Measurements from ENCODE around the gene EPG5. TPM values are rescaled to one million over a fixed set of nuclear protein-coding genes. Genes with fewer than 3 reads are reported as not detected.

Gene EPG5, protein sequence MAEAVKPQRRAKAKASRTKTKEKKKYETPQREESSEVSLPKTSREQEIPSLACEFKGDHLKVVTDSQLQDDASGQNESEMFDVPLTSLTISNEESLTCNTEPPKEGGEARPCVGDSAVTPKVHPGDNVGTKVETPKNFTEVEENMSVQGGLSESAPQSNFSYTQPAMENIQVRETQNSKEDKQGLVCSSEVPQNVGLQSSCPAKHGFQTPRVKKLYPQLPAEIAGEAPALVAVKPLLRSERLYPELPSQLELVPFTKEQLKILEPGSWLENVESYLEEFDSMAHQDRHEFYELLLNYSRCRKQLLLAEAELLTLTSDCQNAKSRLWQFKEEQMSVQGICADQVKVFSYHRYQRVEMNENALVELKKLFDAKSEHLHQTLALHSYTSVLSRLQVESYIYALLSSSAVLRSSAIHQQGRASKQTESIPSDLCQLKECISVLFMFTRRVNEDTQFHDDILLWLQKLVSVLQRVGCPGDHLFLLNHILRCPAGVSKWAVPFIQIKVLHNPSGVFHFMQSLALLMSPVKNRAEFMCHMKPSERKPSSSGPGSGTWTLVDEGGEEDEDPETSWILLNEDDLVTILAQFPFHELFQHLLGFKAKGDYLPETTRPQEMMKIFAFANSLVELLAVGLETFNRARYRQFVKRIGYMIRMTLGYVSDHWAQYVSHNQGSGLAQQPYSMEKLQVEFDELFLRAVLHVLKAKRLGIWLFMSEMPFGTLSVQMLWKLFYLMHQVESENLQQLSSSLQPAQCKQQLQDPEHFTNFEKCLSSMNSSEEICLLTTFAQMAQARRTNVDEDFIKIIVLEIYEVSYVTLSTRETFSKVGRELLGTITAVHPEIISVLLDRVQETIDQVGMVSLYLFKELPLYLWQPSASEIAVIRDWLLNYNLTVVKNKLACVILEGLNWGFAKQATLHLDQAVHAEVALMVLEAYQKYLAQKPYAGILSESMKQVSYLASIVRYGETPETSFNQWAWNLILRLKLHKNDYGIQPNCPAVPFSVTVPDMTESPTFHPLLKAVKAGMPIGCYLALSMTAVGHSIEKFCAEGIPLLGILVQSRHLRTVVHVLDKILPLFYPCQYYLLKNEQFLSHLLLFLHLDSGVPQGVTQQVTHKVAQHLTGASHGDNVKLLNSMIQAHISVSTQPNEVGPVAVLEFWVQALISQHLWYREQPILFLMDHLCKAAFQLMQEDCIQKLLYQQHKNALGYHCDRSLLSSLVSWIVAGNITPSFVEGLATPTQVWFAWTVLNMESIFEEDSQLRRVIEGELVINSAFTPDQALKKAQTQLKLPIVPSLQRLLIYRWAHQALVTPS (N-terminal part only)
- total RNA-seq (14.9 TPM), polyA plus RNA-seq (ENCODE audit: insufficient read depth in 1 of 8, insufficient read length in 8 of 8, low replicate concordance in 1 of 8) (10 to 100 TPM in 7 of 8 donors, 1 to 10 TPM in 1; 9.1 to 17.1 (median 11.4) TPM)
- long read RNA-seq, donor 1, result 0 reads
- long read RNA-seq, donor 2, result 0 reads
- long read RNA-seq, donor 3, result 0 reads
- long read RNA-seq, donor 4, result 0 reads
- long read RNA-seq, donor 5, result 0 reads
- long read RNA-seq, donor 6, result 0 reads
- long read RNA-seq, donor 7, result 0 reads
- long read RNA-seq, donor 8, result 0 reads
- long read RNA-seq, donor 9, result 0 reads
- long read RNA-seq, donor 10, full-length matches to known transcripts, result 2 of 2 reads
- long read RNA-seq, donor 10, partial matches to known transcripts, result 0 of 2 reads
- long read RNA-seq, donor 10, other reads (novel, unspliced or antisense), result 0 of 2 reads
- long read RNA-seq, donor 11, result 0 reads

DNA sequence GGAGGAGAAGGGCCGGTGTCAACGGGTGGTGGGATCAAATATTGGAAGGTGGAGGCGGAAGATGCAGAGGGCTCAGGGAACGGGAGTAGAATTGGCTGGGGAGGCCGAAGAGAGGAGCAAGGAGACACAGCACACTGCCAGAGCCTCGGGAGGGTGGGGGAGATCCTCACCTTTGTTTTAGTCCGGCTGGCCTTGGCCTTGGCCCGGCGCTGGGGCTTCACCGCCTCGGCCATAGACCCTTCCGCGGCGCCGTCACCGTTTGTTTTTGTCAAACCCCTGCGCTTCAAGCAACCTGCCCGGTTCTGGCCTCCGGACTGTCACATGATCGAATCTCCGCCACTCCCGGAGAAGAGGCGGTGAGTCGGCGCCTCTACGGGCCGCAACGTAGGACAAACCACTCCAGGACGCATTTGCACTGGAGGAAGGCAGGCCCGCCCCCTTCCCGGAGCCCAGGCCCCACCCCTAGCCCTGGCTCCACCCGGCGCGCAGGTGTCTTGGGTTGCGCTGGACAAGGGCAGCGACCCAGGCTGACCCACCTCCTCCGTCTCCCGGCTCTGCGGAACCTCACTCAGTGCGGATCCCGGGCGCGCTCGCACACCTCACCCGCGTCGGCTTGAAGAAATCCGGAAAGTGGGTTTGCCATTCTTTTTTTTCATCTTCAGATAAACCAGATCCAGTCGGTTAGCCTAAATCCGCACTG, at the start of gene EPG5:
TSS of gene EPG5 (minus strand) at position 323 of the 700 bp plus-strand sequence. CDS start at position 233, 90 bp downstream.
- WGBS (ENCODE audit: insufficient coverage), result 0% methylated on average over 47 of the region's 50 CpGs
- peaks cover 3% of the 10 kb centered on the region for H3K36me3 ChIP-seq (ENCODE audit: control insufficient read depth, insufficient read depth, low read length)
- peak within 1 kb of the TSS; percentile 50 for H3K27ac ChIP-seq (ENCODE audit: low read length)

DNA sequence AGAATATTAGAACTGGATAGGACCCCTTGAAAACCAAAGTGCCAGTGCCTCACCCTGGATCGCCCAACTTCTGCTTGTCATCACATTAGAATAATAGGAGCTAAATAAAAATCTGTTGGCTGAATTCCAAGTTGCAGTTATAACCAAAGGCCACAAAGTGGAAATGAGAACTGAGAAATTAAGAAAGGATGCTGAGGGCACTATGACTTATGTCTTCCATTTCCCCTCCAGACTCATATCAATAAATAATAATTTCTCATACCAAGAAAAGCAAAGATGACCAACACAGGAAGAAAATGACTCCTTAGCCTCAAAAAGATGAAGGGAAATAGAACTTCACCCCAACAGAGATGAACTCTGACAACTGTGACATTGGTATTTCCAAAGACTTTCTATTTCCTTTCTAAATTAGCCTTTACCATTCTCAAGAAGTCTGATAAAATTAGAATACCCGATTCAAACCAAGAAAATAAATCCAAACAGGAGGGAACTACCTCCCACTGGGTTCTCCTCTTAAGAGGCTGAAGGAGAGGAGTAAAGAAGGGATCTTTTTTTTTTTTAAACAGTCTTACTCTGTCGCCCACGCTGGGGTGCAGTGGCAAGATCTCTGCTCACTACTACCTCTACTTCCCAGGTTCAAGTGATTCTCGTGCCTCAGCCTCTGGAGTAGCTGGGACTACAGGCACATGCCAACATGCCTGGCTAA, 46.5 kb upstream of the EPG5 start:
- H3K4me3 ChIP-seq (ENCODE audit: low read length), result no peak overlapping the region
- H3K27me3 ChIP-seq (ENCODE audit: control insufficient read depth, insufficient read depth, low read length), result no peaks in the 10 kb centered on the region
- H3K36me3 ChIP-seq (ENCODE audit: control insufficient read depth, insufficient read depth, low read length), result no peaks in the 10 kb centered on the region
- no peak for DNase-seq
- H3K4me1 ChIP-seq (ENCODE audit: control insufficient read depth, insufficient read depth, low read length), result no peaks in the 10 kb centered on the region
- no peak overlapping the region for H3K27ac ChIP-seq (ENCODE audit: low read length)
- WGBS (ENCODE audit: insufficient coverage), result 89% methylated on average over 3 of the region's 5 CpGs
- H3K9me3 ChIP-seq (replicated peaks; ENCODE audit: control insufficient read depth, low read depth, low read length), result no peaks in the 10 kb centered on the region

More for the DNA sequence above, at the start of gene EPG5:
- H3K4me3 ChIP-seq (ENCODE audit: low read length), result peak within 1 kb of the TSS; percentile 58
- DNase-seq, result peak; percentile 99
- H3K4me1 ChIP-seq (ENCODE audit: control insufficient read depth, insufficient read depth, low read length), result peaks cover 5% of the 10 kb centered on the region
- H3K9me3 ChIP-seq (replicated peaks; ENCODE audit: control insufficient read depth, low read depth, low read length), result no peaks in the 10 kb centered on the region
- H3K27me3 ChIP-seq (ENCODE audit: control insufficient read depth, insufficient read depth, low read length), result no peaks in the 10 kb centered on the region

DNA sequence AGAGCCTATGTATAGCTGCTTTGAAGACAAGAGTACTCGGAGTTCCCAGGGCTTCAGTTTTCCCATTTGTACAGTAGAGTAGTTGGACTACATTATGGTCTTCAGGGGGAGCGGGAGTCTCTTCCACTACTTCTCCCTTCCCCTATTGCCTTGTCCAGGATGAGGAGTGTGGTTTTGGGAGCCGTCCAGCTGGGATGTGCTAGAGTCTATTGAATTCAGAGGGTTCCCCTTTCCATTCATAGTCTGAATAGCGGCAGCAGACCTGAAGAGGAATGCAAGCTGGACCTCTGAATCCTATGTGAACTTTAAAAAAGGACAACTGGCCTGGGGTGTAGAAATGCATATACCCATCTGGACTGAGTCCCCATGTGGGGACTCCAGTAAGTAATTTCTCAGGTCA, 43.5 kb upstream of the EPG5 start:
- no peak overlapping the region for H3K4me3 ChIP-seq (ENCODE audit: low read length)
- no peaks in the 10 kb centered on the region for H3K36me3 ChIP-seq (ENCODE audit: control insufficient read depth, insufficient read depth, low read length)
- no peaks in the 10 kb centered on the region for H3K4me1 ChIP-seq (ENCODE audit: control insufficient read depth, insufficient read depth, low read length)
- H3K27ac ChIP-seq (ENCODE audit: low read length), result no peak overlapping the region
- H3K27me3 ChIP-seq (ENCODE audit: control insufficient read depth, insufficient read depth, low read length), result no peaks in the 10 kb centered on the region
- H3K9me3 ChIP-seq (replicated peaks; ENCODE audit: control insufficient read depth, low read depth, low read length), result no peaks in the 10 kb centered on the region
- WGBS (ENCODE audit: insufficient coverage), result 60% methylated on average over 1 of the region's 4 CpGs
- no peak for DNase-seq

DNA sequence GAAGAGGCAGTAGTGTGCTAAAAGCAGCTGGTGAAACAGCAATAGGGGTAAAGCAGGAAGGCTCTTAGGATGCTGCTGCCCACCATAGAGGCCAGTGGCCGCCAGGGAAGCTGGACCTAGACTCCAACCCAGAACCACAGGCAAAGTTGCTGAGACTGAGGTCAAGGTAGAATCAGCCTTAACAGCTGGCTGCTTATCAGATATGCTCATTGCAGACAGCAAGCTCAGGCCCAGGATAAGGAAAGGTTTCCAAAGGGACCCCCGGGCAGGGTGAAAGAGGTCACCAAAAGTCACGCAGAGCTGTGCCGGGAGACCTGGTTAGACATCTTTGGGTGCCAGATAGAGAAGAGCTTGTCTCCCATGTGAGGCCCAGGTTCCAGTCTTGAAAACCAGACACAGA, 42.9 kb upstream of the EPG5 start:
- H3K4me1 ChIP-seq (ENCODE audit: control insufficient read depth, insufficient read depth, low read length), result no peaks in the 10 kb centered on the region

DNA sequence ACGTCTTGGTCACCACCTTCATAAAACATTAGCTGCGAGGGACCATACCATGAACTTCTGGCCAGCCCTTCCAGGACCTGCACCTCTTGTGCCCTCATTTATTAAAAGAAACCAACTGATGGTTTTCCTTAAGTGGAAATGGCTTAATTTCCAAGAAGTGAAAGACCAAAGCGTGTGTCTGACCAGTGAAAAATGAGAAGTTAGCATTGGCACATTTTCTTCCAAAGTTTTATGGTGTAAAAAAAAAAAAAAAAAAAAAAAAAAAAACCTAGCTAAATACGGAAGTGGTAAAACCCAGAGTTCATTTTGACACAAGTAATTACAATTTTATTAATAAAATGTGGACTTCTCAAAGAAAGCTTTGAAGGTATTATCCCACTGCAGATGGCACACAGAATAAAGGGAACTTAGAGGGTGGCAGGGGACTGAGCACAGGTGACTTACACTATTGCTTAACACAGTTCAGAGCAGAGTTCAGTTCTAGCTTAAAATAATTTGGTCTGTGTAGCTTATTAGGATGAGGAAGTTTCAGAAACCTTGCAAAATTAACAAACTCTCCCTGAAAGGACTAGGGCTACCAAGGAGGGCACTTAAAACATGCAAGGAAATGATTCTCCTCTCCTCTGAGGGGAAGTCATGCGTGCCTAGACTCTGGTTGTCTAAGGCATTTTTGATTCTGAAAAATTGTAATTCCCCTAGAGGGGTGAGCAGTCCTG, 42.2 kb upstream of the EPG5 start:
- Histone ChIP-seq H3K27me3 (ENCODE audit: control insufficient read depth, insufficient read depth, low read length) (no peaks in the 10 kb centered on the region), H3K9me3 (replicated peaks; ENCODE audit: control insufficient read depth, low read depth, low read length) (no peaks in the 10 kb centered on the region), H3K27ac (ENCODE audit: low read length) (no peak overlapping the region), H3K36me3 (ENCODE audit: control insufficient read depth, insufficient read depth, low read length) (no peaks in the 10 kb centered on the region), H3K4me3 (ENCODE audit: low read length) (no peak overlapping the region), H3K4me1 (ENCODE audit: control insufficient read depth, insufficient read depth, low read length) (no peaks in the 10 kb centered on the region)
- peak; percentile 33 for DNase-seq
- no CpG with 5 or more reads among the region's 5 CpGs for WGBS (ENCODE audit: insufficient coverage)

More for the DNA sequence above, 42.9 kb upstream of the EPG5 start:
- Histone ChIP-seq H3K36me3 (ENCODE audit: control insufficient read depth, insufficient read depth, low read length) (no peaks in the 10 kb centered on the region), H3K27ac (ENCODE audit: low read length) (no peak overlapping the region), H3K4me3 (ENCODE audit: low read length) (no peak overlapping the region), H3K27me3 (ENCODE audit: control insufficient read depth, insufficient read depth, low read length) (no peaks in the 10 kb centered on the region), H3K9me3 (replicated peaks; ENCODE audit: control insufficient read depth, low read depth, low read length) (no peaks in the 10 kb centered on the region)
- DNase-seq, result no peak
- 100% methylated on average over 4 of the region's 4 CpGs for WGBS (ENCODE audit: insufficient coverage)

DNA sequence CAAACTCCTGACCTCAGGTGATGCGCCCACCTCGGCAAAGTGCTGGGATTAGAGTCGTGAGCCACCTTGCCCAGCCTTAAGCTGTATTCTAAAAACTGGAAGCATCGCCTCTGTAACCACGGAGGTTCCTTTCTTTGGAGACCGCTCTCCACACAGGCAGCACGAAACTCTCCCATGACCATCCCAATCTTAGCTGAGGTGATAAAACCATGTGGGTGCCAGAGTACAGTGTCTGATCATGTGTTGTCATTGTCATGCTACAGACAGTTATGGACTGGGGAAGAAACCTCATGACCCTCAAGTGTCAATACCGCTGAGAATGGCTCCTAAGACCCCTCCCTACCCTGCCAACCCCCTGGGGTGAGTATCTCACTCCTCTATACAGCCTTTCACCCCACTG, 41.4 kb upstream of the EPG5 start:
- no peak for DNase-seq
- Histone ChIP-seq H3K4me1 (ENCODE audit: control insufficient read depth, insufficient read depth, low read length) (no peaks in the 10 kb centered on the region), H3K27me3 (ENCODE audit: control insufficient read depth, insufficient read depth, low read length) (no peaks in the 10 kb centered on the region), H3K27ac (ENCODE audit: low read length) (no peak overlapping the region), H3K36me3 (ENCODE audit: control insufficient read depth, insufficient read depth, low read length) (no peaks in the 10 kb centered on the region), H3K4me3 (ENCODE audit: low read length) (no peak overlapping the region), H3K9me3 (replicated peaks; ENCODE audit: control insufficient read depth, low read depth, low read length) (no peaks in the 10 kb centered on the region)
- WGBS (ENCODE audit: insufficient coverage), result 86% methylated on average over 6 of the region's 8 CpGs

DNA sequence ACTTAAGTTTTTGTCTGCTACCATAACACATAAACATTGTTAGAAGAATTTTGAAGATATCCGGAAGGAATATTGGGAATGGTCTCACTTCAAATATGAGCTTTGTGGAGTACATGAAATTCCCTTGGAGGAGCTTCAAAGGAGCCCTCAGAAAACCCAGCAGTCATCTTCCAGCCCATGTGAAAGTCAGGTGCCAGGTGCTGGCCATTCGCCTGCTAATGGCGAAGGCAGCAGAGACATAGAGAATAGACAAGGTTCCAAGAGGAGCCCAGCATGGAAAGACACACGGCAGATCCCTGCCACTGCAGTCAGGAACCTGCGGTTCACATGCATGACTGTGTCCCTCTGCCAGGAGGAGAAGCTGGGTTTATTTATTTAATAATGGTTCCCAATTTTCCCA, 40.0 kb upstream of the EPG5 start:
- no peak for DNase-seq
- Histone ChIP-seq H3K9me3 (replicated peaks; ENCODE audit: control insufficient read depth, low read depth, low read length) (no peaks in the 10 kb centered on the region), H3K4me1 (ENCODE audit: control insufficient read depth, insufficient read depth, low read length) (no peaks in the 10 kb centered on the region), H3K27me3 (ENCODE audit: control insufficient read depth, insufficient read depth, low read length) (no peaks in the 10 kb centered on the region), H3K36me3 (ENCODE audit: control insufficient read depth, insufficient read depth, low read length) (no peaks in the 10 kb centered on the region), H3K27ac (ENCODE audit: low read length) (no peak overlapping the region), H3K4me3 (ENCODE audit: low read length) (no peak overlapping the region)
- WGBS (ENCODE audit: insufficient coverage), result 85% methylated on average over 3 of the region's 5 CpGs

DNA sequence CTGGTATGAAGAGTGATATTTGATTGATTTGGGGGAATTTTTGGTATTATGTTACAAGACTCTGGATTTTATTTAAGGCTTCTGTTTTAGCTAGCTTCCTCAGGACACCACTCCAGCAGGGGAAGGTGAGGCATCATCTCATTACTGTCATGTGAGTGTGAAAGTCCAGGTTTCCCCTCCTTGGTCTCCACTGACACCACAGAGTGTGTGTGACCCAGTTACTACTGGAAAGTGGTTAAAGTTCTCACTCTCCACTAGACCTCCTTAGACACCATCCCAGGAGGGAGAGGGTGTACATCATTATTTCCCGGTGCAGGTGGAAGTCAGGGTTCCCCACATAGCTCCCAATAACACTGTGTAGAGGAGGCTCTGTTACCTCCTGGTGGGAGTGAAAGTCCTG, 35.8 kb upstream of the EPG5 start:
- H3K4me1 ChIP-seq (ENCODE audit: control insufficient read depth, insufficient read depth, low read length), result no peaks in the 10 kb centered on the region
- WGBS (ENCODE audit: insufficient coverage), result no CpG with 5 or more reads among the region's 1 CpG
- H3K36me3 ChIP-seq (ENCODE audit: control insufficient read depth, insufficient read depth, low read length), result no peaks in the 10 kb centered on the region
- DNase-seq, result no peak
- peaks cover 3% of the 10 kb centered on the region for H3K9me3 ChIP-seq (replicated peaks; ENCODE audit: control insufficient read depth, low read depth, low read length)
- H3K4me3 ChIP-seq (ENCODE audit: low read length), result no peak overlapping the region
- H3K27me3 ChIP-seq (ENCODE audit: control insufficient read depth, insufficient read depth, low read length), result no peaks in the 10 kb centered on the region
- H3K27ac ChIP-seq (ENCODE audit: low read length), result no peak overlapping the region
